Measurements from ENCODE around the gene NPC2. TPM values are rescaled to one million over a fixed set of nuclear protein-coding genes. Genes with fewer than 3 reads are reported as not detected.

Gene NPC2
- total and polyA plus RNA-seq, 2 of the 4 experiments (the other 2 are of a cell fraction): 210 to 273 TPM

DNA sequence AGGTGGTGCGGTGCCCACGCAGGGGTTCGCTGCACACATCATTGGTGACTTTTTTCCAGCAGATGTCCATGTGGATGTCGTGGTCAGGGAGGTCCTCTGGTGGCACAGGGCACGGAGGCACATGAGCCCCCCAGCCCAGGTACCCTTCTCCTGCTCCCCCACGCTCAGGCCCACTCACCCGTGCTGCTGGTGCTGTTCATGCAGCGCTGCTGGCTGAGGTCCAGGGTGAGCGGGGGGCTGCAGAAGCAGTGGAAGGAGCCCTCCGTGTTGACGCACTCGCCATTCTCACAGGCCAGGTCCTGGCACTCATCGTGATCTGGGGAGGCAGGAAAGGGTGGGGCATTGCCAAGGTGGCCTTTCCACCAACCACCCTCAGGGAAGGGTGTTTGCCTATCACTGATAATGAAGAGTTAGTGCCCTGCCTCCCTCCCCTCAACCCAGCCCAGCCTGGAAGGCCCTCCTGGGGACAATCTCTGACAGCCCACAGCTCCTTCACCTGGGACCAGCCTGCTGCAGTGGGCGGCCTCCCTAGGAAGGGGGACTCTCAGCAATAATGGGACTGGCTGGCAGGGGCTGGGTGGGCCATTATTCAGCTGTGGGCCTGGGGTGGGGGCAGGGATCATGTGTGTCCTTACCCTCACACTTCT lies 10.3 kb upstream of the NPC2 start:
- Histone ChIP-seq H2AK9ac (replicated peaks; ENCODE audit: low read depth, low read length, poor library complexity) (no peak overlapping the region), H3K23ac (ENCODE audit: low read depth, low read length) (no peak overlapping the region), H3K27ac (ENCODE audit: insufficient read depth, low read length) (no peak overlapping the region), H2BK15ac (ENCODE audit: low read depth, low read length) (no peak overlapping the region), H4K91ac (ENCODE audit: insufficient read depth, low read depth, low read length) (no peak overlapping the region), H3K4ac (ENCODE audit: low read depth, low read length) (no peak overlapping the region), H2BK20ac (ENCODE audit: low read depth, low read length) (no peak overlapping the region), H3K9ac (ENCODE audit: low read depth, low read length) (no peak overlapping the region), H3K14ac (replicated peaks; ENCODE audit: low read depth, low read length) (no peak overlapping the region), H3K56ac (ENCODE audit: extremely low read depth, insufficient read depth, low read length) (no peak overlapping the region), H2BK5ac (ENCODE audit: low read depth, low read length, poor library complexity, severe bottlenecking) (no peak overlapping the region), H3K18ac (ENCODE audit: low read depth, low read length) (no peak overlapping the region), H3K36me3 (ENCODE audit: control insufficient read depth, insufficient read depth, low read length) (peaks cover 28% of the 10 kb centered on the region), H2AK5ac (ENCODE audit: low read depth, low read length) (no peak overlapping the region), H3K4me3 (ENCODE audit: insufficient read depth, low read depth, low read length) (no peak overlapping the region), H3K9me1 (ENCODE audit: insufficient read depth, low read length) (no peaks in the 10 kb centered on the region; the same call in 1 of the 2 replicates), H3K27me3 (ENCODE audit: control insufficient read depth, insufficient read depth, low read length) (no peaks in the 10 kb centered on the region), H2BK120ac (ENCODE audit: low read depth, low read length) (no peak overlapping the region), H3K4me2 (ENCODE audit: low read depth, low read length) (no peak overlapping the region), H4K20me1 (ENCODE audit: insufficient read depth, low read length) (no peaks in the 10 kb centered on the region), H3K9me3 (ENCODE audit: control insufficient read depth, insufficient read depth, low read length) (no peaks in the 10 kb centered on the region), H4K5ac (ENCODE audit: low read depth, low read length) (no peak overlapping the region), H2AFZ (replicated peaks; ENCODE audit: low read length, poor library complexity) (no peak overlapping the region), H3K4me1 (ENCODE audit: control insufficient read depth, insufficient read depth, low read length) (peaks cover 3% of the 10 kb centered on the region; the same call in 1 of the 2 replicates), H4K8ac (ENCODE audit: low read depth in 2 of 2, low read length in 2 of 2) (no peak overlapping the region), H3K79me1 (ENCODE audit: low read depth in 1 of 2, low read length in 2 of 2) (peaks cover 3 to 14% of the 10 kb centered on the region in 2 experiments)
- DNase-seq (no peak), ATAC-seq (ENCODE audit: low read depth) (no peak)
- dilution Hi-C loops (cut with HindIII; ENCODE audit: low sequenced_read_pairs, unreplicated experiment): no loop called here
- 100% methylated on average over 1 of the region's 14 CpGs; no CpG with 5 or more reads in 1 of the 2 experiments for WGBS, 2 experiments (ENCODE audit: extremely low coverage in 2 of 2, insufficient read length in 1 of 2)
- intact Hi-C loops (cut with micrococcal nuclease): no loop called here
- TF ChIP-seq, protein P1, sequence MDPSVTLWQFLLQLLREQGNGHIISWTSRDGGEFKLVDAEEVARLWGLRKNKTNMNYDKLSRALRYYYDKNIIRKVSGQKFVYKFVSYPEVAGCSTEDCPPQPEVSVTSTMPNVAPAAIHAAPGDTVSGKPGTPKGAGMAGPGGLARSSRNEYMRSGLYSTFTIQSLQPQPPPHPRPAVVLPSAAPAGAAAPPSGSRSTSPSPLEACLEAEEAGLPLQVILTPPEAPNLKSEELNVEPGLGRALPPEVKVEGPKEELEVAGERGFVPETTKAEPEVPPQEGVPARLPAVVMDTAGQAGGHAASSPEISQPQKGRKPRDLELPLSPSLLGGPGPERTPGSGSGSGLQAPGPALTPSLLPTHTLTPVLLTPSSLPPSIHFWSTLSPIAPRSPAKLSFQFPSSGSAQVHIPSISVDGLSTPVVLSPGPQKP (IDR thresholded peaks at IDR 0.05; ENCODE audit: borderline replicate concordance, low read depth, low read length): no peak
- TF ChIP-seq MAFK (IDR thresholded peaks at IDR 0.05; ENCODE audit: low read depth, low read length) (no peak), NFE2L2 (IDR thresholded peaks at IDR 0.05; ENCODE audit: low read depth, low read length) (no peak), RAD21 (IDR thresholded peaks at IDR 0.05; ENCODE audit: low read length) (no peak), CEBPB (IDR thresholded peaks at IDR 0.05; ENCODE audit: low read depth, low read length) (no peak), BHLHE40 (IDR thresholded peaks at IDR 0.05; ENCODE audit: low read depth, low read length) (no peak), RCOR1 (IDR thresholded peaks at IDR 0.05; ENCODE audit: insufficient replicate concordance, low read length) (no peak), FOS (IDR thresholded peaks at IDR 0.05; ENCODE audit: low read depth, low read length) (no peak), MAZ (IDR thresholded peaks at IDR 0.05; ENCODE audit: borderline replicate concordance, low read depth, low read length) (no peak), SMC3 (IDR thresholded peaks at IDR 0.05; ENCODE audit: low read depth, low read length) (no peak), MXI1 (IDR thresholded peaks at IDR 0.05; ENCODE audit: borderline replicate concordance, low read depth, low read length) (no peak), CHD1 (IDR thresholded peaks at IDR 0.05; ENCODE audit: low read depth, low read length) (no peak), POLR2A (IDR thresholded peaks at IDR 0.05; ENCODE audit: low read depth, low read length) (no peak)
- TF ChIP-seq, protein P2, sequence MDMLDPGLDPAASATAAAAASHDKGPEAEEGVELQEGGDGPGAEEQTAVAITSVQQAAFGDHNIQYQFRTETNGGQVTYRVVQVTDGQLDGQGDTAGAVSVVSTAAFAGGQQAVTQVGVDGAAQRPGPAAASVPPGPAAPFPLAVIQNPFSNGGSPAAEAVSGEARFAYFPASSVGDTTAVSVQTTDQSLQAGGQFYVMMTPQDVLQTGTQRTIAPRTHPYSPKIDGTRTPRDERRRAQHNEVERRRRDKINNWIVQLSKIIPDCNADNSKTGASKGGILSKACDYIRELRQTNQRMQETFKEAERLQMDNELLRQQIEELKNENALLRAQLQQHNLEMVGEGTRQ (IDR thresholded peaks at IDR 0.05; ENCODE audit: low read depth, low read length): no peak
- TF ChIP-seq, protein P3, sequence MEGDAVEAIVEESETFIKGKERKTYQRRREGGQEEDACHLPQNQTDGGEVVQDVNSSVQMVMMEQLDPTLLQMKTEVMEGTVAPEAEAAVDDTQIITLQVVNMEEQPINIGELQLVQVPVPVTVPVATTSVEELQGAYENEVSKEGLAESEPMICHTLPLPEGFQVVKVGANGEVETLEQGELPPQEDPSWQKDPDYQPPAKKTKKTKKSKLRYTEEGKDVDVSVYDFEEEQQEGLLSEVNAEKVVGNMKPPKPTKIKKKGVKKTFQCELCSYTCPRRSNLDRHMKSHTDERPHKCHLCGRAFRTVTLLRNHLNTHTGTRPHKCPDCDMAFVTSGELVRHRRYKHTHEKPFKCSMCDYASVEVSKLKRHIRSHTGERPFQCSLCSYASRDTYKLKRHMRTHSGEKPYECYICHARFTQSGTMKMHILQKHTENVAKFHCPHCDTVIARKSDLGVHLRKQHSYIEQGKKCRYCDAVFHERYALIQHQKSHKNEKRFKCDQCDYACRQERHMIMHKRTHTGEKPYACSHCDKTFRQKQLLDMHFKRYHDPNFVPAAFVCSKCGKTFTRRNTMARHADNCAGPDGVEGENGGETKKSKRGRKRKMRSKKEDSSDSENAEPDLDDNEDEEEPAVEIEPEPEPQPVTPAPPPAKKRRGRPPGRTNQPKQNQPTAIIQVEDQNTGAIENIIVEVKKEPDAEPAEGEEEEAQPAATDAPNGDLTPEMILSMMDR (conservative IDR thresholded peaks at IDR 0.05; ENCODE audit: low read depth, low read length): no peak
- in situ Hi-C loops (cut with MboI; ENCODE audit: low sequenced_read_pairs): loop anchor here (5.0 to 10.0 kb wide), 2 partner anchors 104 to 291 kb away; no protein-coding TSS in a partner anchor
- ChIA-PET POLR2A (ENCODE audit: unreplicated experiment) (no interaction called here), CTCF (no interaction called here)
- BruUV-seq (replicated peaks): no TSS peak
